ENCODE results near the gene CEP350. TPM values are rescaled to one million over a fixed set of nuclear protein-coding genes. Genes with fewer than 3 reads are reported as not detected.

CEP350 gene
- total RNA-seq, 1 experiment from 2014 or later = 27.6 TPM

DNA sequence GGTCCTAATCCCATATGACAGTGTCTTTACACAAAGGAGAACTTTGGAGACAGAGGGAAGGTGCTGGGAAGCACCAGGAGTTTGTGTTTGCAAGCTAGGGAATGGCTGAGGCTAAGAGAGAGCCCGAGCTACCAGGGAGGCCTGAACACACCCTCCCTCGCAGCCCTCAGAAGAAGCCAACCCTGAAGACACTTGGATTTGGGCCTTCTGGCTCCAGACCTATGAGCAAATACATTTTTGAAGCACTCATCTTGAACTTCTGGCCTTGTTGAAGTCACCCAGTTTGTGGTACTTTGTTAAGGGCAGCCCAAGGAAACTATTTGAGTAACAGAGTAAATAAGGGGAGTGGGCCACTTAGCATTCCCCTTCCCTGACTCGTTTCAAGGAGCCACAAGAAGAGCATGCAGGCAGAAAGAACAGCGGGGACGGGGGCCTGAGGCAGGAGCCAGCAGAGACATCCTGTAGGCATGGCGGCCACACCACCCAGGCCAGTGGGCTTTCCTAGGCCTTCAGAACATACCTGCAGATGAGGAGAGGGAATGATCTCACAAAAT, 186.8 kb downstream of the CEP350 start (continued):
- TF ChIP-seq, protein P1, sequence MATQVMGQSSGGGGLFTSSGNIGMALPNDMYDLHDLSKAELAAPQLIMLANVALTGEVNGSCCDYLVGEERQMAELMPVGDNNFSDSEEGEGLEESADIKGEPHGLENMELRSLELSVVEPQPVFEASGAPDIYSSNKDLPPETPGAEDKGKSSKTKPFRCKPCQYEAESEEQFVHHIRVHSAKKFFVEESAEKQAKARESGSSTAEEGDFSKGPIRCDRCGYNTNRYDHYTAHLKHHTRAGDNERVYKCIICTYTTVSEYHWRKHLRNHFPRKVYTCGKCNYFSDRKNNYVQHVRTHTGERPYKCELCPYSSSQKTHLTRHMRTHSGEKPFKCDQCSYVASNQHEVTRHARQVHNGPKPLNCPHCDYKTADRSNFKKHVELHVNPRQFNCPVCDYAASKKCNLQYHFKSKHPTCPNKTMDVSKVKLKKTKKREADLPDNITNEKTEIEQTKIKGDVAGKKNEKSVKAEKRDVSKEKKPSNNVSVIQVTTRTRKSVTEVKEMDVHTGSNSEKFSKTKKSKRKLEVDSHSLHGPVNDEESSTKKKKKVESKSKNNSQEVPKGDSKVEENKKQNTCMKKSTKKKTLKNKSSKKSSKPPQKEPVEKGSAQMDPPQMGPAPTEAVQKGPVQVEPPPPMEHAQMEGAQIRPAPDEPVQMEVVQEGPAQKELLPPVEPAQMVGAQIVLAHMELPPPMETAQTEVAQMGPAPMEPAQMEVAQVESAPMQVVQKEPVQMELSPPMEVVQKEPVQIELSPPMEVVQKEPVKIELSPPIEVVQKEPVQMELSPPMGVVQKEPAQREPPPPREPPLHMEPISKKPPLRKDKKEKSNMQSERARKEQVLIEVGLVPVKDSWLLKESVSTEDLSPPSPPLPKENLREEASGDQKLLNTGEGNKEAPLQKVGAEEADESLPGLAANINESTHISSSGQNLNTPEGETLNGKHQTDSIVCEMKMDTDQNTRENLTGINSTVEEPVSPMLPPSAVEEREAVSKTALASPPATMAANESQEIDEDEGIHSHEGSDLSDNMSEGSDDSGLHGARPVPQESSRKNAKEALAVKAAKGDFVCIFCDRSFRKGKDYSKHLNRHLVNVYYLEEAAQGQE (IDR thresholded peaks at IDR 0.05; ENCODE audit: low read depth) = no peak
- no peak for TF ChIP-seq YY1 (IDR thresholded peaks at IDR 0.05; ENCODE audit: extremely low read depth, insufficient replicate concordance, low read depth, low read length)
- TF ChIP-seq POLR2AphosphoS5 (IDR thresholded peaks at IDR 0.05; ENCODE audit: low read depth, low read length) = no peak

DNA sequence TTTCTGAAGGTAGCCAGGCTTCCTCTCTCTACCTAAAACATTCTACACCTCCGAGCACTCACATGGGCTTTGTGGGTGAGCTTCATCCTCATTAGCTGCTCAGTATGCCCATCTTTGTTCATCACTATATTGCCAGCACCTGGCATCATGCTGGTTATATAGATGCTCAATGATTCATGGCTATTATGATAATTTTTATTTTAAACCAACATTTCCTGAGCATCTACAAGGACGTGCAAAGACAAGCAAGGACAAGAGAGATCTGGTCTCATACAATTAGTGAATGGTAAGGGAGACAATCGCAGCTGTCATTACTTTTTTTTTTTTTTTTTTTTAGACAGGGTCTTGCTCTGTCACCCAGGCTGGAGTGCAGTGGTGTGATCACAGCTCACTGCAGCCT, 188.7 kb downstream of the CEP350 start:
- H3K27ac ChIP-seq (ENCODE audit: low read depth, low read length) = no peak overlapping the region
- DNase-seq (ENCODE audit: low read depth, low spot score) (no peak), ATAC-seq (no peak)
- TF ChIP-seq ZFX (IDR thresholded peaks at IDR 0.05) (no peak), ATF3 (IDR thresholded peaks at IDR 0.05) (no peak), CBX3 (IDR thresholded peaks at IDR 0.05; ENCODE audit: low read depth) (no peak), EZH2phosphoT487 (IDR thresholded peaks at IDR 0.05; ENCODE audit: borderline replicate concordance) (no peak)
- H3K9me2 ChIP-seq (ENCODE audit: insufficient read depth) = no peaks in the 10 kb centered on the region
- H3K4me3 ChIP-seq (replicated peaks in 1 of 2; ENCODE audit: low read depth in 1 of 2, low read length in 2 of 2) = no peak overlapping the region
- no peak overlapping the region for H3K4me2 ChIP-seq (ENCODE audit: low read length)
- H3K9me3 ChIP-seq (ENCODE audit: control insufficient read depth in 1 of 2, insufficient read depth in 1 of 2, low read depth in 1 of 2, low read length in 2 of 2) = no peaks in the 10 kb centered on the region
- no peaks in the 10 kb centered on the region for H3K27me3 ChIP-seq (ENCODE audit: insufficient read depth, low read length)
- no TSS peak for BruUV-seq (replicated peaks)
- ChIA-PET POLR2A (no interaction called here), RAD21 (ENCODE audit: low non-redundant PET in 1 of 2, low total read pairs in 2 of 2, uncharacterized antibody in 2 of 2, unreplicated experiment in 2 of 2) (no interaction called here), CTCF (no interaction called here)
- no peaks in the 10 kb centered on the region for H3K4me1 ChIP-seq (ENCODE audit: control insufficient read depth in 1 of 2, insufficient read depth in 2 of 2, low read length in 2 of 2)
- H2AFZ ChIP-seq (ENCODE audit: low read depth, low read length, poor library complexity, severe bottlenecking) = no peak overlapping the region
- H3K36me3 ChIP-seq (ENCODE audit: control insufficient read depth in 1 of 2, insufficient read depth in 2 of 2, low read length in 2 of 2) = no peaks in the 10 kb centered on the region
- no peak overlapping the region for H3K9ac ChIP-seq (ENCODE audit: low read length)
- no peaks in the 10 kb centered on the region for H3K79me2 ChIP-seq (ENCODE audit: insufficient read depth, low read length)
- intact Hi-C loops (cut with micrococcal nuclease) = no loop called here
- no peaks in the 10 kb centered on the region for H4K20me1 ChIP-seq (ENCODE audit: insufficient read depth)

Measured in HCT116 (cell line).